DMS153 (cell line): ENCODE data around the gene DEGS2.

ENCODE experiments used
- DNase-seq: peaks from one replicate; lab custom pipeline; 2025; lab: John Stamatoyannopoulos, UW

The DEGS2 gene

DNA sequence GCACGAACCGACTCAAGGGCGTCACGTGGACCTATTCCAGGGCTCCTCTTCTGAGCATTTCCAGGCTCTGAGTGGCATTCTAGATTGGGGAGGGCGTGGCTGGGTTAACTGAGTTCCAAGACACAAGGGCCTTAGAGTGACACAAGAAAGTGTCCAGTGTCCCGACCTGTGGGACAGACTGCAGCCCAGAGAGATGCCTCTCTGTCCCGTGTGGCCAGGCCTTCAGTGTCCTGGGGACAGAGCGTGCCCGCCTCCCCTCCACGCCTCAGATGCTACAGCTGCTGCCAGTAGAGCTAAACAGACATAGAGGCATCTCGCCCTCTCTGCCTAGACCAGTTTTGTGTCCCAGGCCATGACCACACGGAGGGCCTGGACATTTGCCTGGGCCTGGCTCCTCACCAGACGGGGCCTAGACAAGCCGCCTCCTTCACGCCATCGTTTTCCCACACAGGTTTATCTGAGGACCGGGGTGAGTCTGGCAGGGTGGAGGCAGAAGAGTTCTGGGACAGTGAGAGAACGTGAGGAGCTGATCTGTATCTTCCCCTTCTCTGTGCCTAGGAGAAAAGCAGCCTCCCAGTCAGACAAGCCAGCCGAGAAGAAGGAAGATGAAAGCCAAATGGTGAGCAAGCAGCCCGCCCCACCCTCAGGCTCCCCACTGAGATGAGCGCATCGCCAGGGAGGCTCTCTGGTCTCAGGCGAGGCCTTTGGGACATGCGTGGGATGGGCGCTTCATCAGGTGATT lies 27.1 kb downstream of the DEGS2 start:
- DNase-seq: no peak

GRCh38 chr14:100131181-100131580 lies 28.3 kb downstream of the DEGS2 start:
- no peak for DNase-seq

GRCh38 chr14:100130521-100130920 lies 28.9 kb downstream of the DEGS2 start:
- no peak for DNase-seq

GRCh38 chr14:100129161-100129589 lies 30.3 kb downstream of the DEGS2 start:
- no peak for DNase-seq

DNA sequence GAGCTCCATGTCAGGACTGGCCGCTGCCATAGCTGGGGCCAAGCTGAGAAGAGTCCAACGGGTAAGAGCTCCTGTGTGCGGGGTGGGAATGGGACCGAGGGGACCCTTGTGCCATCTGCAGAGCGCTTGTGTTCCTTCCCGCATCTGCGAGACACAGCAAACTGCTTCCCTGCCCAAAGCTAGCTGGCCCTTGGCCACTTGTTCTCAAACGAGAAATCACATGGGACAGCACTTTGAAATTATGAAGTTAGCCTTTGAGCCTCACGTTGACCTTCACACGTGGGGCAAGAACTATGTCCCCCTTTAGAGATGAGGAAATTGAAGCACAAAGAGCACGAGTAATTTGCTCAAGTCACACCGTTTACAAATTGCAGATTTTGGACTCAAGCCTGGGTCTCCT lies 30.8 kb downstream of the DEGS2 start:
- no peak for DNase-seq

- no peak for DNase-seq
These were observed 31.5 kb downstream of the DEGS2 start for GRCh38 chr14:100127853-100128455.

GRCh38 chr14:100126401-100126800 lies 33.0 kb downstream of the DEGS2 start:
- DNase-seq: no peak

DNA sequence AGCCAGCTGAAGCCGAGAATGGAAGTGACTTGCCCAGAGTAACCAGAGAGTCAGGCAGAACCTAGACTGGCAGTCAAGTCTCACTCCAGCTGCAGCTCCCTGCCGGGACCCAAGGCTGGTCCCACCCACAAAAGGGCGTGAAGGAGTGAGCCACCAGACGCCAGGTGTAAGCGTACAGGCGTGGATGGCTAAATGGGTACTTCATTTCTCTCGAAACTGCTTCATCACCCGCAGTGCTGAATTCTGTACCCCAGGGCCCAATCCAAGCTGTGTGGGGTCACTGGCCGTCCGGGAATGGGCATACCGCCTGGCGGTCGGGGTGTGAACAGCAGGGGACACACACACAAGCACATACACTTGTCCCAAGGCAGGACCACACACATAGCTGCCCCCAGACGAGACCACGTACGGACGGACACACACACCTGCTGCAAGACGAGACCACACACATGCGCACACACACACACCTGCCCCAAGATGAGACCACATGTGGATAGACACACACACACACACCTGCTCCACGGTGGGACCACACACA lies 34.8 kb downstream of the DEGS2 start:
- no peak for DNase-seq

DNA sequence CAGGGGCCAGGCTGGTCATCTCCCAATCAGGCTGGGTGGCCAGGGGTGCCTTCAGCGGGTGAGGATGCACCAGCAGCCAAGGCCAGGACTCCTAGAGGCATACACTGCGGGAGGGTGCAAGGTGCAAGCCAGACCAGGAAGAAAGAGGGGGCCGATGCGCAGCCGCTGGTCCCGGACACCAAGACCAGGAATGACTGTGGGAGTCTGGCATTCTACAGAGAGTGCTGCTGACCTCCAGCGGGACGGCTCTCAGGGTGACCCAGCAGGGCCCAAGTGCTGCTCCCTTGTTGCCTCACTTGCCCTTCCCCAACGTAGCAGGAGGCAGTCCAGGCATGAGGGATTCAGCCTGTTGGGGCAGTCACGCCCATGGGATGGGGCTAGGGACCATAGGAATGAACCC lies 35.8 kb downstream of the DEGS2 start:
- DNase-seq: no peak

GRCh38 chr14:100122481-100123223 lies 36.8 kb downstream of the DEGS2 start:
- no peak for DNase-seq

- no peak for DNase-seq
These were observed 37.6 kb downstream of the DEGS2 start for GRCh38 chr14:100121643-100122480.

- no peak for DNase-seq
These were observed 38.7 kb downstream of the DEGS2 start for GRCh38 chr14:100120522-100121269.

DNA sequence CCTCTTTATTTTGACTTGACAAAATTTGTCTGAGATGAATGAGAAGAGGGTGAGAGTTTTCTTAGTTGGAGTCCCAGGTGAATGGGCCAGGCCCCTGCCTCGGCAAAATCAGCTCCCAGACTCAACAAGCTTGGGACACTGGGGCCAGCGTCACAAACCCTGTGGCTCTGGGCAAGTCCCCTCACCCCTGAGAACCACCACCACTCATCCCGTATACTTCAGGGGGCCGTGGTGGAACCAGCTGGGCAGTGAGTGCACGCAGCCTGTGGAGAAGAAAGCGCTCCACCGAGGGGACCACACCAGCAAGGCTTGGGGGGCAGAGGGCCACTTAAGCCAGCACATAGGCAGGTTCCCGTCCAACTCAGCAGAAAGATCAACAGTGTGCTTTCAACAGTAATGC lies 40.2 kb downstream of the DEGS2 start:
- DNase-seq: no peak

GRCh38 chr14:100118396-100119011 lies 40.9 kb downstream of the DEGS2 start:
- DNase-seq: no peak

DNA sequence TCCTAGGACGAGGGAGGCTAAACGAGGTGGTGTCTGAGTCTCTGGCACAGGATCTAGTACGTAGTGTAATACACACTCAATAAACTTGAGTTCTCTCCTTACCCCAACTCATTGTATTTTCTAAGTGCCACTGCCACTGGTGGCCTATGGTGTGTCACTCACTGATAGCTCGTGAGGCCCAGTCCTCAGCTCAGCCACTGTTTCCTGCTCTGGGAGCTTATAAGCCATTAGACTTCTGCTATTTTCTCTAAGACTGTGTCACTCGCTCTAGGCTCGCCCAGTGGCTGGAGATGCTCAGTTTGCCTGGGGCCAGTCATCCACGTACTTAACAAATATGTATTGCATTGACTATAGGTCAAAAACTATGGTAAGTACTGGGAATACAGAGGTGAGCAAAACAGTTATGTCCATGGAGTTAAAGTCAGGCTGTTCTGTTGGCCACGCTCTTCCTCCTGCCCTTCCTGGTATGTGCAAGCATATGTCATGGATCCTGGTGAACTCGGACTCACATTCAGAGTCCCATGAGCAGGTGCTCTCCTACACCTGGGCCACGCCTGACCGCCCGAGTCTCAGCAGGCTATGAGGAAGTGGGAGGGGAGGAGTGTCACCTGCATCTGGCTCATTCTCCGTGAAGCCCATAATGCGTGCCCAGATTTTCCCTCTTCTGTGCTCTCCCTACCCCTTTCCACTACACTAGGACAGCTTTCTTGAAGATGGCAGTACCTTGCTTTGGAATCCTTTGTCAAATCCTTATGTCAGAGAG lies 41.6 kb downstream of the DEGS2 start:
- peak; percentile 13 for DNase-seq

DNA sequence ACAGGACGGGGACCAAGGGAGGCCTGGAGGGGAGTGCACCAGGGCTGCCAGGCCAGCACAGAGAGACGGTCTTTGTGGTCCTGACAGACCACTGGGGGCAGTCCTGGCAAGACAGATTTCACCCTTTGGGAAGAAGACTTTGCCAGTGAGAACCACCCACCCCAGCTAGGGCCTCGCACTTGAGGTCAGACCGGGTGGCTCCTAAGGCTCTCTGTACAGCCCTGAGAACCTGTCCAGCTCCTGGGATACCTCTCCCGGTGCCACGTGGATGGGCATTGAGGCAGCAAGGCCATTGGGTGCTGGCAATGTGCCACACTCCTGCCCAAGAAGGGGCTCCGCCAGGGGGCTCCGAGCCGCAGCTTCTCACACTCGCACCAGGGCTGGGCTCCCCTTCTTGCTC lies 42.4 kb downstream of the DEGS2 start:
- no peak for DNase-seq

DNA sequence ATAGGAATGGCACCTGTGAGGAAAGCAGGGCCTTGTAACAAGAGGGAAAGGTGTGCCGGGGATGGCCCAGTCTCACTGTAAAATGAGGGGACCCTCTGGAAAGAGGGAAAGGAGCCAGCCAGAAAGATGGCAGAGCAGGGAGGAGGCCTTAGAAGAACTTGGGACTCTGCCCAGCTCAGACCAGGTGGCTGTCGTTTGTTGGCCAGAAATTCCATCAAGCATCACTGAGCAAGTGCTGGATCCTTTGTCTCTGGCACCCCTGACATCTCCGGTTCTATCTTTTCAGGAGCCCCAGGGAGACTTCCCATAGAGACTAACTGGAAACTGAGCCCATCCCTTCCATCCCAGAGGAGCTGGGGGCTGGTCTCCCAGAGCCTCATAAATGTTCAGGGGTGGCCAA lies 43.3 kb downstream of the DEGS2 start:
- DNase-seq: no peak

GRCh38 chr14:100115726-100116125 lies 43.7 kb downstream of the DEGS2 start:
- no peak for DNase-seq

GRCh38 chr14:100115236-100115635 lies 44.2 kb downstream of the DEGS2 start:
- no peak for DNase-seq
